IPS-15b (cell line): Measurements from ENCODE around the gene CACNA2D4.

Source experiments
- H3K27me3 ChIP-seq: one replicate; pipeline ENCODE4 v1.6.1; 2013; ENCODE audit warnings: low read length; ENCODE audit not compliant: control insufficient read depth, insufficient read depth
- H3K36me3 ChIP-seq: one replicate; pipeline ENCODE4 v1.6.1; 2013; ENCODE audit warnings: low read length; ENCODE audit not compliant: control insufficient read depth, insufficient read depth
- H3K4me1 ChIP-seq: one replicate; pipeline ENCODE4 v1.6.1; 2013; ENCODE audit warnings: mild to moderate bottlenecking, low read length; ENCODE audit not compliant: control insufficient read depth, insufficient read depth
- H3K4me3 ChIP-seq: one replicate; pipeline ENCODE4 v1.5.1; 2013; ENCODE audit warnings: low read depth, low read length
- H3K9ac ChIP-seq: one replicate; pipeline ENCODE4 v1.6.1; 2013; ENCODE audit warnings: low read depth, mild to moderate bottlenecking, low read length
- H3K9me3 ChIP-seq: one replicate; pipeline ENCODE4 v1.6.1; 2013; ENCODE audit warnings: mild to moderate bottlenecking, low read length; ENCODE audit not compliant: control insufficient read depth, insufficient read depth

The CACNA2D4 gene

DNA sequence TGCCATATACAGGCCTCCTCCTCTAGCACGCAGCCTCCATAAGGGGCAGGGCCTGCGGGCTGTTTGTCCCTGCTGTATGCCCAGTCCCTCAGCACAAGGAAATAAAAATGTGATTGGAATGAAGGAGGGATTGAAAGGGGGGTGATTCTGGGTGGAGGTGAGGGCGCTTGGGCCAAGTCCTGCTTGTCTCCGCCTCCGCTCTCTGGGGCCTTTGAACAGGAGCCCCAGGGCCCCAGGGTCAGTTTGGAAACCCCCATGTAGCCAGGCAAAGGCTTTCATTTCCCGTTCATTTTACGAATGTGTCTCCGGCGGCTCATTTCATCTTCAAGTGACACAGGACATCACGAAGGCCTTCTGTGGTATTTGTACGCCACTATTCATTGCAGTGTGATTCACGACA is 4.5 kb upstream of the CACNA2D4 start:
- Histone ChIP-seq H3K36me3 (no peaks in the 10 kb centered on the region), H3K9ac (no peak overlapping the region), H3K9me3 (no peaks in the 10 kb centered on the region), H3K27me3 (no peaks in the 10 kb centered on the region), H3K4me3 (no peak overlapping the region), H3K4me1 (no peaks in the 10 kb centered on the region)

DNA sequence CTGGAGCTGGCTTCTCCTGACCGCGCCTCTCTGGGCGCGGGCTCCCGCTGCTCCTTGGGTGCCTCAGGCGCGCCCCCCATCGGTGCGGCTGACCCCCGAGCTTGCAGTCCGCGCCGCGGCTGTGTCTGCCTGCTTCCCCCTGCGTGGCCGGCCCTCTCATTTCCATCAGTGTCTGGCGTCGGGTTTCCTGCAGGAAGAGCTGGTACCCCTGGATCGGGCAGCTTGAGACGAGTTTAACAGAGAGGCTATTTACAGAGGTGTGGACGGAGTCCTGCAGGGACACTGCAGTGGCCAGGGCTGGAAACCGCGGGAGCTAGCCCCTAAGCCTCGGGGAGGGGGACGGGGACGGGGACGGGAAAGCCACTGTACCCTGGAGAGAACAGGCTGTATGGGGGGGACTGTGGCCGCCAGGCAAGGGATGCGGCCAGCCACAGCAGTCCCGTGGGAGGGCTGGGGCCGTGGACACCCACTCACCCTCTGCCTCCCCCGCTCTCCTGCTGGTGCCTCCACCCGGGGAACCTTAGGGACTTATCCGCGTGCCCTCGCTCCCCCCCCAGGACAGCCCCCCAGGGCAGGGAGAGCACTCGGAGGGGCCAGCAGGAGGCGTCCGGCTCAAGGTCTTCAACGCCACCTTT is 3.7 kb upstream of the CACNA2D4 start:
- no peaks in the 10 kb centered on the region for H3K9me3 ChIP-seq
- no peaks in the 10 kb centered on the region for H3K27me3 ChIP-seq
- H3K36me3 ChIP-seq = no peaks in the 10 kb centered on the region
- H3K4me3 ChIP-seq = no peak overlapping the region
- no peaks in the 10 kb centered on the region for H3K4me1 ChIP-seq
- no peak overlapping the region for H3K9ac ChIP-seq

DNA sequence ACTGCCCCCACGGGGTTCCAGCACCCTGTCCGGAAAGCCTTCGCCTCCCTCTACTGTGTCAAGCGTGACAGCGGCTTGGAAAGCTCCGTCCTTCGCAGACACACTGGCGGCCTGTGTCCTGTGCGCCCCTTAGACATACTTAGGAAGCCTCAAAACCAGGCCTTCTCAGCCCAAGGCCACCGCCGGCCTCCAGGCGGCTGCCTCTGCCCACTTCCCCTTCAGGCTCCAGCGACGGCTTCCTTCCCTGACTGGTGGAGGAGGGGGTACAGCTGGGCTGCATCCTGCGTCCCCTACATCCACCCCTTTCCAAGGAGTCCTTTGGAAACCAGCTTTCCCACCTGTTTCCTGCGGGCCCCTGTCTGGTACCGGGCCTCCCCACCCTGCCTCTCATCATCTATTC is 2.5 kb upstream of the CACNA2D4 start:
- Histone ChIP-seq H3K4me1 (no peaks in the 10 kb centered on the region), H3K27me3 (no peaks in the 10 kb centered on the region), H3K36me3 (no peaks in the 10 kb centered on the region), H3K9me3 (no peaks in the 10 kb centered on the region), H3K4me3 (no peak overlapping the region), H3K9ac (no peak overlapping the region)

DNA sequence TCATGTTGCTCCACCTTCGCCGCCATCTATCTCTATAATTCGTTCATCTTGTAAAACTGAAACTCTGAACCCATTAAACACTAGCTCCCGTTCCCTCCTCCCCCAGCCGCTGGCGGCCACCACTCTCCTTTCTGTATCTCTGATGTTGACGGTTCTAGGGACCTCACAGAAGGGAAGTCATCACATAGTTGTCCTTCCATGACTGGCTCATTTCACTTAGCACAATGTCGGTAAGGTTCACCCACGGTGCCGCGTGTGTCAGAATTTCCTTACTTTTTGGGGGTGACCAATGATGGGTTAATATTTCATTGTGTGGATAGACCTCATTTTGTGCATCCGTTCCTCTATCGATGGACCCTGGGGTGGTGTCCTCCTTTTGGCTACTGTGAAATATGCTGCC is 2.0 kb upstream of the CACNA2D4 start:
- Histone ChIP-seq H3K36me3 (no peaks in the 10 kb centered on the region), H3K4me1 (no peaks in the 10 kb centered on the region), H3K4me3 (no peak overlapping the region), H3K27me3 (no peaks in the 10 kb centered on the region), H3K9ac (no peak overlapping the region), H3K9me3 (no peaks in the 10 kb centered on the region)

DNA sequence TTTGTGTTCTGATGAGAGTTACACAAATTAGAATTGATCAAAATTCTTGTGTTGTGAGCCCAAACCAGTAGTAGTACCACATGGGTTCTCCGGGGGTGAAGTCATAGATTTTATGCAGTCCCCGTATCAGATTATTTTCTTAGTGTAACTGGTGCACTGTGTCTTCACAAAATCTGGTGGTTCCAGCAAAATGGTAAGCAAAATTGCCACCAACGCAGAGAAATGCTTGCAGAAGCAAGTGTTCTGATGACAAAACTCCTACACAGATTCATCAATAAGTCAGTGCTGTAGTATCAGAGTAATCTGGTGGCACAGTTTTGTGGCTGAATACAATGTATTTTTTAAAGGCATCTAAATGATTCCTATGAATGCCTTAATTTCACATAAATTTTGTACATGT is 1.3 kb upstream of the CACNA2D4 start:
- no peaks in the 10 kb centered on the region for H3K9me3 ChIP-seq
- no peak overlapping the region for H3K9ac ChIP-seq
- no peaks in the 10 kb centered on the region for H3K27me3 ChIP-seq
- no peaks in the 10 kb centered on the region for H3K36me3 ChIP-seq
- H3K4me1 ChIP-seq = no peaks in the 10 kb centered on the region
- H3K4me3 ChIP-seq = no peak overlapping the region

DNA sequence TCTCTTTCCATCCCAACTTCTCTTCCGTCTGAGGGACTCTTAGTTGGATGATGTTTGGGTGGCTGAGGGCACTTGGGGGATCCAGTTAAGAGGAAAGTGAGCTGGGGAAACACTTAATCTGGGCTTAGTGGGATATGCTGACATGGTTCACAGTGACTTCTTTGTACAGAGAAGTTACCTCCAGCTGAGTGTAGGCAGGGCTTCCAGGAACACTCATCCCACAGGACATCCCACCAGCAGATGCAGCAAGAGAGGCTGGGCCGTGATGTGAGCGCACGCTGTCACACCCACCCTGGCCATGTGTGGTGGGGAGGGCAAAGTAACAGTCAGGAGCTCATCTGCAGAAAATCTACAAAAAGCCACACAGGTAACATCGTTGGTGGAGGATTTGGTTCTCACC is 832 bp upstream of the CACNA2D4 start:
- H3K4me1 ChIP-seq = no peaks in the 10 kb centered on the region
- H3K27me3 ChIP-seq = no peaks in the 10 kb centered on the region
- no peaks in the 10 kb centered on the region for H3K36me3 ChIP-seq
- no peak overlapping the region for H3K9ac ChIP-seq
- H3K9me3 ChIP-seq = no peaks in the 10 kb centered on the region
- H3K4me3 ChIP-seq = no peak overlapping the region

DNA sequence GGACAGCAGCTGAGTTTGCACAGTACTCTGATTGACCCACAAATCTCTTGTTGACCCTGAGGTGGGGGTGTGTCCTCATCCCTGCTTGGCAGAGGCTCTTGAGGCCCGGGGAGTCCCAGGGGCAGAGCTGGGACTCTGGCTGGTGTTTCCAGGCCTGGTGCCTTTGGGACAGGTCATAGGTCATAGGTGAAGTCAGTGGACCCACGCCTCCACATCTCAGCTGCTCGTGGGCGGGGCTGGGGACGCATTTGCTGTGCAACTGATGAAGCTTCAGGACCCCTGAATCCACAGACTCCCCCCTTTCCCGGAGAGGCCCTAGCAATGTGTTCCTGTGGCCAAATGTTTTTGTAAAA is 408 bp upstream of the CACNA2D4 start:
- Histone ChIP-seq H3K9ac (no peak overlapping the region), H3K36me3 (no peaks in the 10 kb centered on the region), H3K4me1 (no peaks in the 10 kb centered on the region), H3K4me3 (no peak overlapping the region), H3K27me3 (no peaks in the 10 kb centered on the region), H3K9me3 (no peaks in the 10 kb centered on the region)

DNA sequence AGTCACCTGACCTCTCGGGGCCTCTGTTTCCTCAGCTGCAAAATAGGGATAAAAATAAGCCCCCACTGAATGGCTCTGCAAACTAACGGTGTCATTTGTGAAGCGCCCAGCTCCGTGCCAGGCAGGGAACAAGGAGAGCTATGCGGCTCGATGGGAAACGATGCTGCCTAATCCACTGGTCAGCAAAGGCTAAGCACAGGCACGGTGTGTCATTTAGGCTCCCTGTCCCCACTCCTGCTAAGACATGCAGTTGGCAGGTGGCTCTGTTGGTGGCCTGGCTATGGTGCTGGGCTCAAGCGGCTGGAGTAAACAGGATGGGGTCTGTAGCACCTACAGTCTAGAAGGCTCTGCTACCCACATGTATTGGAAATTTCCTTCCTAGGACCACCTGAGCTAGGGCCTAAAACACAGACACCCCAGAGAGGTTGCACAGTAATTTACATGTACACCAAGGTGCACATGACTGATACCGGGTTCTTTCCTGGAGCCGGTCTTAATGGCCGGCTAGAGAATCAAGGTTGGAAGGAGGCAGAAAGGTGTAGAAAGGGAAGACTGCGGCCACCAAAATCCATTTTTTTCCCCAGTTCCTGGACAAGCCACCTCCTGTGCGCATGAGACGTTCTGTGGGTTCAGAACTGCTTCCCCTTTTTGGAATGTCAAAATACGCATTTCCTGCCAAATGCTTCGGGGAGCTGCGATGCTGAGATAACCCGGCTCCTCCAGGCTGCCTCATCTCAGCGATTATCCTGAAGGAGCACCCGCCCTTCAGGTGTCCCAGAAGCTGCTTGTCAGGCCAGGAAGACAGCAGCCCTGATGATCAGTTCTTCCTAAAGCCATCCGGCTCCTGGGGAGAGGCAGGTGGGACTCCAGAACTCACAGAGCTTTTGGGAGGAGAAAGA is 1.0 kb downstream of the CACNA2D4 start:
- H3K9me3 ChIP-seq = no peaks in the 10 kb centered on the region
- H3K4me3 ChIP-seq = no peak overlapping the region
- H3K36me3 ChIP-seq = no peaks in the 10 kb centered on the region
- H3K4me1 ChIP-seq = no peaks in the 10 kb centered on the region
- no peaks in the 10 kb centered on the region for H3K27me3 ChIP-seq
- no peak overlapping the region for H3K9ac ChIP-seq

DNA sequence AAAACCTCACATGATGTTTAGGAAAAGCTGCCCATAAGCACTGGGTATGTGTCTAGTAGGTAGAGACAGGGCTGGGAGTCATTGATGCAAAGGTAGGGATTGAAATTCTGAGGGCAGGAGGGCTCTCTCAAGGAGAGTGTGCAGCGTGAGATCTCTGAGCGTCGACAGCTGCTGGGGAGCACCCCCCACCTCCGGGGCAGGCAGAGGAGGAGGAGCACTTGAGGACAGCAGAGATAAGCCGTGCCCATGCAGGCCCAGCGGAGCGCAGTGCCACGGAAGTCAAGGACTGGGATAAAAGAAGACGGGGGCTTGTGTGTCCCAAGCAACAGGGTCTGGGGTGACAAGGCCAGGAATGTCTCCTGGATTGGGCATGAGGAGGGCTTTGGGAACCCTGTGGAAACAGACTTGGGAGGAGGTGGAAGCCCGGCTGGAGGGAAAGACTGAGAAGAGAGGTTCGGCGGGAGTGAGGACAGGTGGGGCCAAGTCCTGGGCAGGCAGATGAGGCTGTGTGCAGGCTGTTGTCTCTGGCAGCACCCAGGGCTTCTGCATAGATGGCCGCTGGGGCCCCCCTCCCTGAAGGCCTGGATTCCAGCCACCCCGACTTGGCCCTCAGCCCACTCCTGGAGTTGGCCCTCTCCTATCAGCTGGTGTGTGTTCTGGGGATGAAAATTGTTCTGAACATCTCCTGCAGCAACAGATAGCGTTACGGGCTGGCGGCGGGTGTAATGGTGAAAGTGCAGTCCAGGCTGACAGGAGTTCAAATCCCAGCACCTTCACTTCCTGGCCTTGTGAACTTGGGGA is 1.9 kb downstream of the CACNA2D4 start:
- no peaks in the 10 kb centered on the region for H3K4me1 ChIP-seq
- H3K9ac ChIP-seq = no peak overlapping the region
- H3K4me3 ChIP-seq = no peak overlapping the region
- no peaks in the 10 kb centered on the region for H3K9me3 ChIP-seq
- H3K36me3 ChIP-seq = no peaks in the 10 kb centered on the region
- H3K27me3 ChIP-seq = no peaks in the 10 kb centered on the region

DNA sequence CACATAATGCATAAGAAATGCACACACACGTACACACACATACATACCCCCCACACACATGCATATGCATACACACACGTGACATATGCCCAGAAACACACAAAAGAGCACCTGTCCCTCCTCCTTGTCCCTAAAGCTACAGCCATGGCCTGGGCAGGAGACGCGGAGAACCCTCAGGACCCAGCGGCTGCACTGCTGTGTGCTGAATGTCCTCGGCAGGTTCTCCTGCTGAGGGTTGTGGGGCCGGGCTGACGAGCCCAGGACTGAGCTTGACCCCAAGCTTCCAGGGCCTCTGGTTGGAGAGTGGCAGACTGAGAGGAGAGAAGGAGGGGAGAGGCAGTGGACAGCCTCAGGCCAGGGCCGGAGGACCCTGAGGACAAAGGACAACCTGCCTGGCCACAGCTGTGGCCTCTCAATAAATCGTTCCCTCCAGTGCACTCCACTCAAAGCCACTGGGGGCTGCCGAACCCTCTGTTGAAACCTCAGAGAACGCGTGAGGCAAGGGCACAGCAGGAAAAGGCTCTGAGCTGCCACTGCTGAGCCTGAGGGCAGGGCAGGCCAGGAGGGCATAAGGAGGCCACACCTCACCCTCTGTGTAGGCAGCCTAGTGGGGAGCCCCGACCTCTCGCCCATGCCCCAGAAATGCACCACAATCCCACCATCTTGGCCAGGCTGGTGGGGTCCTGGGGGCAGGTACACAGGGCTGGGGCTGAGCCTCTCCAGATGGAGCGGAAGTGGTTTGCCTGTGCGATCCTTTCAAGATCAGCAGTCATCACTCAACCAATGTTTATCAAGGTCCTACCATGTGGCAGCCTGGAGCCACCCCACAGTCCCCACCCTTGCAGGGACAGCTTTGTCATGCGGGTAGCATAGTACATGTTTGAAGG is 3.1 kb downstream of the CACNA2D4 start:
- H3K4me1 ChIP-seq = no peaks in the 10 kb centered on the region
- no peak overlapping the region for H3K4me3 ChIP-seq
- no peaks in the 10 kb centered on the region for H3K36me3 ChIP-seq
- no peaks in the 10 kb centered on the region for H3K9me3 ChIP-seq
- no peaks in the 10 kb centered on the region for H3K27me3 ChIP-seq
- no peak overlapping the region for H3K9ac ChIP-seq
